ENCODE data around the gene AANAT. TPM values are rescaled to one million over a fixed set of nuclear protein-coding genes. Genes with fewer than 3 reads are reported as not detected.
A peak's percentile ranks its signal among the peaks of the same experiment; 100 is the strongest.

The AANAT gene
- total RNA-seq, 1 donor from 2014 or later, result 0.55 TPM

DNA sequence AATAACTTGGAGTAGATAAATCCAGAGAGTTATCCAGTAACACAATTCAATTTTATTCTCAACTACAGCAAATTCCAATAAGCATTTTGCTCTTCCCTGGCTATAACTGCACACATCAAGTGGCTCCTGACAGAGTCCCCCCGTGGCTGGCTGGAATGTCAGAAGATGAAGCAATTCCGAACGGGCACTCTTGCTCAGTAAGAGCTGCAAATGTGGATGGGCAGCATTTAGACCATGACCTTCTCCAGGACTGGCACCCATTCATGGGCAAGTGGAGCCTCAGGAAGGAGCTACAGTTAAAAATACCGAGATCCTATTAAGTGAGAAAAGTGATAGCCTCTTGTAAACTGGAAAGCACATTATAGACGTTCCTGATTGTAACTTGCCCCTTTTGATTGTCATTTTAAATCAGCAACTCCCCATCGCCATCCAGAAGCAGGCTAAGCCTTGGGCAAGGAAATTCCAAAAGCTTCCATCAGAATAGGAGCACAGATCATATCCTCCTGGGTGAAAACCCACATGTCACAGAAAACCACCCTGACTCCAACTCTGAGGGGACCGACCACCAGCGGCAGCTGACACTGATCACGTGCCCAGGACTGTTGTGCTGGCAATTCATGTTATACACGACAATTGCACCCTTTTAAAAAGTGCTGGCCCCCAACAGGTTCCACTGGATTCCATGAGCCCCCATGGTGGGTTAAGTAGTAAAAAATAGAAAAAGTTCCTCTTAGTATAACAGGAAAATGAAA, 21.5 kb upstream of the AANAT start:
- Mint-ChIP-seq H3K36me3 (ENCODE audit: low read depth) (no peaks in the 10 kb centered on the region), H3K27ac (no peak overlapping the region), H3K27me3 (no peaks in the 10 kb centered on the region), H3K9me3 (no peaks in the 10 kb centered on the region), H3K4me1 (peaks cover 88% of the 10 kb centered on the region), H3K4me3 (no peak overlapping the region)
- TF ChIP-seq, protein P1, sequence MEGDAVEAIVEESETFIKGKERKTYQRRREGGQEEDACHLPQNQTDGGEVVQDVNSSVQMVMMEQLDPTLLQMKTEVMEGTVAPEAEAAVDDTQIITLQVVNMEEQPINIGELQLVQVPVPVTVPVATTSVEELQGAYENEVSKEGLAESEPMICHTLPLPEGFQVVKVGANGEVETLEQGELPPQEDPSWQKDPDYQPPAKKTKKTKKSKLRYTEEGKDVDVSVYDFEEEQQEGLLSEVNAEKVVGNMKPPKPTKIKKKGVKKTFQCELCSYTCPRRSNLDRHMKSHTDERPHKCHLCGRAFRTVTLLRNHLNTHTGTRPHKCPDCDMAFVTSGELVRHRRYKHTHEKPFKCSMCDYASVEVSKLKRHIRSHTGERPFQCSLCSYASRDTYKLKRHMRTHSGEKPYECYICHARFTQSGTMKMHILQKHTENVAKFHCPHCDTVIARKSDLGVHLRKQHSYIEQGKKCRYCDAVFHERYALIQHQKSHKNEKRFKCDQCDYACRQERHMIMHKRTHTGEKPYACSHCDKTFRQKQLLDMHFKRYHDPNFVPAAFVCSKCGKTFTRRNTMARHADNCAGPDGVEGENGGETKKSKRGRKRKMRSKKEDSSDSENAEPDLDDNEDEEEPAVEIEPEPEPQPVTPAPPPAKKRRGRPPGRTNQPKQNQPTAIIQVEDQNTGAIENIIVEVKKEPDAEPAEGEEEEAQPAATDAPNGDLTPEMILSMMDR (IDR thresholded peaks at IDR 0.05), result no peak
- DNase-seq, result no peak
- intact Hi-C loops (cut with micrococcal nuclease), result no loop called here
- no peak for ATAC-seq (ENCODE audit: low read depth)
- POLR2A ChIA-PET, result interaction anchor here (0.7 kb wide), 1 partner anchor 19 kb away, joined by 3 read pairs; no protein-coding TSS in a partner anchor
- CTCF ChIA-PET, result interaction anchor here (0.7 to 1.6 kb wide), 2 partner anchors 37 to 549 kb away, joined by 3 to 5 read pairs; partner anchors contain the start of gene TRIM65

DNA sequence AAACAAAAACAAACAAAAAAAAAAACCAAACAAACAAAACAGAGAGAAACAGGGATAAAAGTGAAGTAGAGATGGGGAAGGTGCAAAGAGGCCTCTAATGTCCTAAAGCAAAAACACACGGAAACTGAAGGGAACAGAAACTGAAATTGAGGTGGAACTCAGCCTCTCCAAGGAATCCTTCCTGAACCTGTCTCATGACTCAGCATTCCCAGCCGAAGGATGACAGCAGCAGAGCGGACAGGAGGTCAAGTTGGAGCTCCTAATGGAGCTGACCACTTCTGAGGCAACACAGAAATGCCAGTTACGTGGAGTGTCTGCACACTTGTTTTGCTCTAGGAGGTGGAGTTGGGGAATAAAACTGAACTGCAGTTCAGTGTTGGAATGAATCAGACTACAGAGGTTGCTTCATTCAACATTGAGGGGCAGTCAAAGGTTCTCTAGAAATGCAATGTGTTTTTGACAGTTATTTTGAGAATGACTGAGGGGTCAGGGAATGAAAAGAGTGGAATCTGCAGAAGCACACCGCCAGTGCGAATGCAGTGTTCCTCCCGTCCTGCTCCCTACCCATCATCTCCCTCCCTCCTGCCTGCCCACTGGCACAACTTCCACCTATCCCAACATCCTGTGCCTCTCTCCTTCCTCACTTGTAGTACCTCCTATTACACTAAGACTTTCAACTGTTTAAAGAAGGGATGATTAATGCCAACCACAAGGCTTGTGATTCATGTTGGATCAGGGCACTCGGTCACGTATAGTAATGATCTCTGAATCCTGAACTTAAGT, 20.8 kb upstream of the AANAT start:
- POLR2A ChIA-PET, result interaction anchor here (0.6 to 0.7 kb wide), 2 partner anchors 20 to 401 kb away, joined by 3 read pairs; no protein-coding TSS in a partner anchor
- H3K27me3 Mint-ChIP-seq, result no peaks in the 10 kb centered on the region
- H3K4me1 Mint-ChIP-seq, result peaks cover 89% of the 10 kb centered on the region
- intact Hi-C loops (cut with micrococcal nuclease), result no loop called here
- no peaks in the 10 kb centered on the region for H3K9me3 Mint-ChIP-seq
- no peak overlapping the region for H3K4me3 Mint-ChIP-seq
- ATAC-seq (ENCODE audit: low read depth), result no peak
- CTCF ChIA-PET, result no interaction called here
- TF ChIP-seq, protein P1 (IDR thresholded peaks at IDR 0.05), result no peak
- no peaks in the 10 kb centered on the region for H3K36me3 Mint-ChIP-seq (ENCODE audit: low read depth)
- no peak overlapping the region for H3K27ac Mint-ChIP-seq
- no peak for DNase-seq

DNA sequence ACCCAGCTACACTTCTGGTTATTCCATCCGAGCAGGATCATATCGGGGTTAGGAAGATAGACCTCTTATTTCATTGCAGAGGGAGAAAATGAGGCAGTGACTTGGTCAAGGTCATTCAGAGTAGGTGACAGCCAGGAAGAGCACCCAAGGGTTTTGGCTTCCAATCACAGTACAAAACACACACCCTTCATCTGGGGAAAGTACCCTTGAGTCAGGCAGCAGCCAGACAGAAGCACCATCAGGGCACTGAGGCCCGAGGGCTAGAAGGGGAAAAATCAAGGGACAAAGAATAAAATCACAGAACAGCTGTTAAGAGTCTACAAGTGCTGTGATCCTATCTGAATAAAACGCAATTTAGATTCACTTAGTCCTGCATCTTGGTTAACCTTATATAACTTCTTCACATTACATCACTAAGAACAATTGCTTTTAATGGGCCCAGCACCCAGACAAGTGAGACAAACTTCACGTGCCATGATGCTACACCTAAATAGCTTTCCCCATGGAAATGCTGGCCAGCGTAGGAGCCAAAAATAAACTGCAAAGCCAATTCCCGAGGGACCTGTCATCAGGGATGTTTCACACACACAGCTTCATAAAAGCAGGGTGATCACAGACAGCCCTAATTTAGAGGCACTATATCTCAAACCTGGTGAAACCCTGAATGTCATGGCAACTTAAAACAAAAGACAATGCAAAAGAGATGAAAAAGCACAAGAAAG, 19.3 kb upstream of the AANAT start:
- ChIA-PET POLR2A (interaction anchor here (0.6 kb wide), 2 partner anchors 20 to 103 kb away, joined by 3 to 7 read pairs; no protein-coding TSS in a partner anchor), CTCF (interaction anchor here (1.0 to 1.6 kb wide), 2 partner anchors 17 to 40 kb away, joined by 3 to 4 read pairs; no protein-coding TSS in a partner anchor)
- intact Hi-C loops (cut with micrococcal nuclease), result no loop called here
- ATAC-seq (ENCODE audit: low read depth) (peak; percentile 38), DNase-seq (no peak)
- no peaks in the 10 kb centered on the region for H3K36me3 Mint-ChIP-seq (ENCODE audit: low read depth)
- TF ChIP-seq, protein P1 (IDR thresholded peaks at IDR 0.05), result no peak
- H3K9me3 Mint-ChIP-seq, result no peaks in the 10 kb centered on the region
- peaks cover 83% of the 10 kb centered on the region for H3K4me1 Mint-ChIP-seq
- peak overlapping the region; percentile 13 for H3K27ac Mint-ChIP-seq
- H3K4me3 Mint-ChIP-seq, result no peak overlapping the region
- H3K27me3 Mint-ChIP-seq, result no peaks in the 10 kb centered on the region

DNA sequence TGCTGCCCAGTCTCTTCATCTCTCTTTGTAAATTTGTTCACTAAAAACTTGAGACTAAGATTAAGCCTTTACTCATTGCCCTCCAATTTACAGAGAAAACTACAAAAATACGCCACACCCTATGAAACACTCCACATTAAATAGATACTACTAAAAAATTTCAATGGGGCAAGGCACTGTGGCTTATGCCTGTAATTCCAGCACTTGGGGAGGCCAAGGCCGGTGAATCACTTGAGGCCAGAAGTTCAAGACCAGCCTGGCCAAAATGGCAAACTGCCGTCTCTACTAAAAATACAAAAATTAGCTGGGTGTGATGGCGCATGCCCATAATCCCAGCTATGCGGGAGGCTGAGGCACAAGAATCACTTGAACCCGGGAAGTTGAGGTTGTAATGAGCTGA, 18.3 kb upstream of the AANAT start:
- DNase-seq (no peak), ATAC-seq (ENCODE audit: low read depth) (no peak)
- TF ChIP-seq, protein P1 (IDR thresholded peaks at IDR 0.05), result no peak
- H3K4me3 Mint-ChIP-seq, result no peak overlapping the region
- CTCF ChIA-PET, result interaction anchor here (1.0 to 1.6 kb wide), 2 partner anchors 18 to 41 kb away, joined by 3 to 4 read pairs; no protein-coding TSS in a partner anchor
- intact Hi-C loops (cut with micrococcal nuclease), result no loop called here
- POLR2A ChIA-PET, result interaction anchor here (0.6 to 1.1 kb wide), 4 partner anchors 21 to 67 kb away, joined by 3 to 8 read pairs (median 4); no protein-coding TSS in a partner anchor
- no peaks in the 10 kb centered on the region for H3K27me3 Mint-ChIP-seq
- no peak overlapping the region for H3K27ac Mint-ChIP-seq
- no peaks in the 10 kb centered on the region for H3K9me3 Mint-ChIP-seq
- H3K36me3 Mint-ChIP-seq (ENCODE audit: low read depth), result no peaks in the 10 kb centered on the region
- peaks cover 76% of the 10 kb centered on the region for H3K4me1 Mint-ChIP-seq
